ENCODE data around the gene ZCCHC3.

DNA sequence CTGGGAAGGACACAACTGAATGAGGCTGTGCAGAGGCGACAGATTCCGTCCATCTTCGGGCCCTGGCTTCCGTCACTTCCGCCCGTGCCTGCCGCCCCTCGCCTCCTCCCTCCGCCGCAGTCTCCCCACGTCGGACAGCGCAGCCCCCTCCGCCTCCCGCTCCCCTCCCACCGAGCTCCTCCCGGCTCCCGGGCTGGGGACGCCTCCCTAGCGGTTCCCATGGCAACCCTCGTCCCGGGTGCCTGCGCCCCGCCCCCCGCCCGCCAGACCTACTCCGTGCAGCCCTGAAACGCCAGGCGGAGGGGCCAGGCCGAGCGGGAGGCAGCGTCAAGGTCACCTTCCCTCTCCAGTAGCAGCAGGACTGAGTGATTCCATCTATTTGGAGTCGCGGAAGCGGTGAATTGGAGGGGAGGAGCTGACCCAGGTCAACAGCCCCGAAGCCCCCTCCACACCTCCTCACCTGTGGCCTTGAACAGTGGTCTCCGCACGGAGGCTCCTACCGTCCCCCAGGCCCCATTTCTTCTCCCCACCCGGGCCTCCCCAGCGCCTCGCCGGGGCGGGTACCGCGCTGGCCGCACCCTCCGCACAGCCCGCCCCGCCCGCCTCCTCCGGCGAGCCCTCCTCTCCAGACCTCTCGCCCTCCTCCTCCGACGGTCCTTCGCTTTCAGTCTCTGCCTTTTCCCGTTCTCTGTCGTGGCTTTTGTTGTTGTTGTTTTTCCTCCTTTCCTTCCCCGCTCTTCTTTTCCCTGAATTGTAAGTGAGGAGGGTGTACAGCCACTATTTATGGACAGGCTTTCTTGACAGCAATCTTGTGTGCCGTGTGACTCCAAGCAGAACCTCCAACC lies 50.5 kb downstream of the ZCCHC3 start:
- TF ChIP-seq CTCF (IDR thresholded peaks at IDR 0.05), result peak in 1 of 3 donors; percentile 76
- no peak for TF ChIP-seq POLR2A (IDR thresholded peaks at IDR 0.05)
